AG20443 (cell line): ENCODE results near the gene CCT3.

Experiments
- DNase-seq: peaks from one replicate; pipeline ENCODE4 v3.0.0; 2012; ENCODE audit warnings: low spot score, mixed read lengths

CCT3 gene

DNA sequence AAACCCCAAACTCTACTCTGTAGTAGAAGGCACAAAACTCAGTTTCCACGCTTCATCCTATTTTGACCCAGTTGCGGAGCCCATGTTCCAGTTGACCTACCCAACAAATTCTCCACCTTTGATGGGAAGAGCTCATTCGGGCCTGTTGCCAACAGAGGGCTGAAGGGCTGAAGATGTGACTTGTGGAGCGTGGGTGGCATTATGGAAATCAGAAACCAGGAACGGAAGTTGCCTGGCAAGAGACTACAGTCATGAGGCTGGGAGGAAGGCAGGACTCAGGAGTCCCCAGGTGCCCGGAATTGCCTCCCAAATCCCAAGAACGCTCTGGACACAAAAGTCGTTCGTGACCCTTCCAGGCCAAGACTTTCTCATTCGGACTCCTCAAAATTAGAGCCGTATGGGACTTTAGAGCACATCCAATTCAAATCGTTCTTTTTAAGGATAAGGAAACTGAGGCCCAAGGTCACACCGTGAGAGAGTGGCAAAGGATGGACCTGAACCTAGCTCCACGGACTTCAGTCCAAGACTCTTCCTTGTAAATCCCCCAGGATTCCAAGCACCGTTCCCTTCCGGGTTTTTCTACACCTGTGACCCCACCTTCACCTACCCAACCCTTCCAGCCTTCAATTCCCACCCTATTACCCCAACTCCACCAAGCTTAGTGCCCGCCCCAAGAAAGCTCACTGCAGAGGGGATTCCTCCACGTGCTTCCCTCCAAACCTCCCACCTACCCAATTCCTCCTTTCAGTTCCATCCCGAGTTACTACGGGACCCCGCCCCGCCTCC, 56.2 kb downstream of the CCT3 start:
- no peak for DNase-seq

DNA sequence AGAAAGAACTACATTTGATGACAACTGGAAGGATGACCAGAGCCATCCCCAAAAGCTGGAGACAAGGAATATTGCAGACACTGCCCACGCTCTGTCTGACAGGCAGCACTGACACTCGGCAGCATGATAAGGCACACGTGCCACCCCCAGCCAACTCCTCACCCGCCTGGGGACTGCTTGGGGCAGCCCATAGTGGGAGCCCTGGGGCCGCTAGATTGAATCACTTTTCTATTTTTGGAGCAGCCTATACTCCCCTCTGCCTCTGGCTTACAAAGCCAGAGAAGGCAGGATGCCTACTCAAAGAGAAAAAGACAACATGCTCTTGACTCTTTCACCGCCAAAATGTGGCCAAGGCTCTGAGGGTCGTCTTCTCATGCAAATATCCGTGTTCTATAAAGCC, 56.8 kb downstream of the CCT3 start:
- DNase-seq, result peak; percentile 56

DNA sequence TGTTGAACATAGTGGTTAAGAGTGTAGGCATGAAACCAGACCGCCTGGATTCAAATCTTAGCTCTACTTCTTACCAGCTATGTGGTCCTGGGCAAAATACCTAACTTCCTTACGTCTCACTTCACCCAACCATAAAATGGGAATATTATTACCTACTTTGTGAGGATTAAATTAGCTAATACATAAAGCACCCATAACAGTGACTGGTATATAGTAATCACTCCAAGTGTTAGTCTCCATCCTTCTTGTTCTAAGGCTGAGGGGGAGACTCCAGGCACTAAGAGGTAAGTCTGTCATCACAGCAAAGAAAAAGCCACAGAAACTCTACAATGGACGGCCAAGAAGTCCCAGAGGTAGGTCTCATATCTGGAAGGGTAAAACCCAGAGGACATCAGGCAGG, 58.3 kb downstream of the CCT3 start:
- DNase-seq, result no peak

DNA sequence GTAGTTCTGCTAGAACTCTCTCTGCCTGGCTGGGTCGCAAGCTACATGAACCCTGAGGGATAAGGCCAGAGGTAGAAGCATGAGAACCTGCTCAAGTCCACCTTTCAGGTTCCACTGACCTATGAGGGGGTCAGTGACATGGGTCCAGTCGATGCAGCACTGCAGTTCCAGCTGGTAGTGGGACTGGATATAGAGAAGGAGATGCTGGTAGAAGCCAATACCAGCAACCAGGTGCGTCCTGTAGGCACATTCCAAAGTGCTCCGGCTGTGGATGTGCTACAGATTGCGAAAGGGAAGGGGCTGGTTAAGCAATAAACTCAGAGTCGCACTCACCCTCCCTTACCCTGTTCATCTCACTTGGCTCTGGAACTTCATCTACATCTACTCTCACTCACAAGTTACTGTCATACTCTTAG, 61.1 kb downstream of the CCT3 start:
- peak; percentile 24 for DNase-seq

DNA sequence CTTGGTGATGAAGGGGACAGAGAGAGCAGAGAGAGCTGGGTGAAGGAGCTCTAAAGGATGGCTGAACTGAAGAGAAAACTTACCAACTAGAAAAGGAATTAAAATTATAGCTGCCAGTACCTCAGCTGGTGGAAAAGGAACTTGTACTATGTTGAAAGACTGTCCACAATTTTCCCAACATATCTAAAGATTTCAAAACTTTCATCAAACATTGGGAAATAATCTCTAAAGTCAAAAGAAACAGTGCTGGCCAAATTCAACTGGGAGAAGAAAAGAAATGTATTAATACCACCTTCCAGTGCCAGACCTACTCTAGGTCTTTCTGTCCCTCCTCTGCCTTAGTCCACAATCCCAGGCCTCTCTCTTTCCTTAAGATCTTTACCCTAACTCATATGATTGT, 61.6 kb downstream of the CCT3 start:
- peak; percentile 20 for DNase-seq

DNA sequence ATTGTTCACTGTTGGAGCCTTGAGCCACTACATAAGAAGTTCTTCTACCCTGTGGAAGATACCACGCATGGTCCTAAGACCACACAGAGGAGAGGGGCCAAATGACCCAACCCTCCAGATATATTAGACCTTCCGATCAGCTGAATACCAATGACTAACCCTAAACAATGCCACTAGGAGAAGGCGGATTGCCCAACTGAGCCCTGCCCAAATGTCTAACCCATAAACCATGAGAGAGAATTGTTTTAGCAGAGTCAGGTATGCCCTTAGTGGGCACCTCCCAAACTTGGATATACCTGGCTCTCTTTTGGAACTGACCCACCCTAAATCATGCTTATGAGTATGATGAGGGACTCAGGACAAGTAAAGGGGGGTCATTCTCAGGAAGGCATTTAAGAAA, 67.8 kb downstream of the CCT3 start:
- no peak for DNase-seq

DNA sequence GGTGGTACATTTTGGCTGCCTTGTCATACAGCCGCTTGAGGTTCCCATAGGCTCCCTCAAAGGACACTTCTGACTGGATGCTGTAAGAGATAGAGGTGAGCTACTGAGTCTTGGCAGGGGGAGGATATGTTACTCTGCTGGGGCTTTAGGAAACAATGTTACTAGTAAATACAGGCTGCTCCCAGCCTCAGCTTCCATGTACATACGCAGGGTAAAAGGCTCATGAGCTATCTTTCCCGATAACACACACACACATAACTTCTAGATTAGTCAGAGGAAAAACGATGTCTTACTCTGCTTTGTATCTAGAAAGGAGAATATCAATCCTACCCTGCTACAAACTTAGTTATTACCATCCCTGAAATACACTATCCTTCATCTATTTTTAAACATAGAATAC, 69.8 kb downstream of the CCT3 start:
- no peak for DNase-seq

DNA sequence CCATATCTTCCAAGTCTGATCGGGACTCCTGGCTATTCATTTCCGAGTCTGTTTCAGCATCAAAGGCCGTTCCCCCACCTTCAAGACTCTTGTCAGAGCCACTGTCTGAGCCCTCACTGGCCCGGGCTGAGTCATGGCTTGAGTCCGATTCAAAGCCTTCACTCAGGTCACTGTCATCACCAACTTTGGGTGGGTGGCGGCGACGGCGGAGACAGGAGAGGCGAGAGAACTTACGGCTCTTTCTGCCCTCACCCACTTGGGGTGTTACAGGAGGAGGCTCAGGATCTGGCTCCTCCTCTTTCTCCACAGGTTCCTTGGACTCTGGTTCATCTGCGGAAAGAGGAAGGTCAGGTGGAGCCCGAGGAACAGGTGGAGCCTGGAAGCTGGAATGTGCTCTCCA, 72.0 kb downstream of the CCT3 start:
- DNase-seq, result no peak

DNA sequence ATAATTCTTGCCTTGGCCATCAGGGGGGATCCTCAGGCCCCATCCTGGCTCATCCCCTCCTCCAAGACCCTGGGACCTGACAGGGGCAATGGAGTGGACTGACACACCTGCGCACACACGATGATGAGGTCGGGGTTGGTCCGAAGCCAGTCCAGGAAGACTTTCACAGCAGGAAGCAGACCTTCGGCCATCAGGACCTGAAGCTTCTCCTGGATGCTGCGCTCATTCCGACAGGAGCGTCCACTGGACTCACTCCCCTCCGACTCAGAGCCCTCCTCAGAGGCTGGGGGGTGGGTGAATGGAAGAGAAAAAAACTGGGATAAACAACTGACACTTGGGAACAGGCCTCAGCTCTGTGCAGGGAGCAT, 74.8 kb downstream of the CCT3 start:
- no peak for DNase-seq

DNA sequence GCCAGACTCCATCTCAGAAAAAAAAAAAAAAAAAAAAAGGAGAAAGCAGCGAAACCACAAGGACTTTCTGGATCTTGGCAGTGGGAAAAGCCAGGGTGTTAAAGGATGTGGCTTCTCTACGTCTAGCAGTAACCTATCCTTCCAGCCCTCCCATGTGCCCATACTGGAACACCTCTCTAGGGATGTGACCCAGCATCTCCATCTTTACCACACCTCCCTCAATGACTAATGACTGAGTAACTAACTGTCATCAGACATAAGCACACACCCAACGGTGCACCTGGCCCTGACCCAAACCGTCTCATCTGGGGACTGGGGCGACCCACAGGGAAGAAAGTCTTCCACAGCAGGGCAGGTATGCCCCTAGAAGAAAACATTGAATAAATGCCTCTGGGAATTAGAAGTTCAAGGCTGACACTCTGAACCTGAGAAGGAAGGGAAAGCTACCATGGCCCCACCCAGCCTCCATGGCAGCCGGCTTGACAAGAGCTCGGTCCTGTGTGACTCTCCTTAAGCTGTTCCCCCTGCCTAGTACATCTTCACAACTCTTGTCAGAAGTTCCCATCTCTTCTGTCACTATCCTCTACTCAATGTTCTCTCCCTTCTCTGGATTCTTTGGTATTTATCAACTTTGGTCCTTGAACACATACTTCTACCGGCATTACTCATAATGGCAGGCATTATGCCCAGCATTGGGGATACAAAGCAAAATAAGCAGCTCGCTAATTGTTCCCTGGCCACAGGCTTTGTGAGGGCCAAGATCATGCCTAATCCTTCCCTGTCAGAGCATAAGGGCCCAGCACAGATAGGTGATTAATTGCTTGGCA, 75.4 kb downstream of the CCT3 start:
- peak; percentile 91 for DNase-seq

DNA sequence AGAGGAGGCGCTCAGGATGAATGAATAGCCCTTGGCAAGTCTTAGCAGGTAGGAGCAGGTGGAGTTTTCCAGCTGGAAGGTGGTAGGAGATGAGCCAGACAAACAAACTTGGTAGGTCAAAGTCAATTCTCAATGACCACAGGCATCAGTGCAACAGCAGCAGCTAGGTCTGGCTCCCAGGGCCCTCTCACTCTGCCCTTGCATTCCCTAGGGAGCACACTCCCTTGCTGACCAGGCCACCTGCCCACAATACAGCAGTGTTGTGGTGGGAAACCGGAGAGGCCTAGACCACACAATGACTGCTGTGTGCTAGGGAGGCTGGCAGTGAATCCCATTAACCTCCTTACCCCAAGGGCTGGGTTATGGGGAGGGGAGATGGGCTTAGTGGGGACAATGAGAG, 77.2 kb downstream of the CCT3 start:
- DNase-seq, result no peak

DNA sequence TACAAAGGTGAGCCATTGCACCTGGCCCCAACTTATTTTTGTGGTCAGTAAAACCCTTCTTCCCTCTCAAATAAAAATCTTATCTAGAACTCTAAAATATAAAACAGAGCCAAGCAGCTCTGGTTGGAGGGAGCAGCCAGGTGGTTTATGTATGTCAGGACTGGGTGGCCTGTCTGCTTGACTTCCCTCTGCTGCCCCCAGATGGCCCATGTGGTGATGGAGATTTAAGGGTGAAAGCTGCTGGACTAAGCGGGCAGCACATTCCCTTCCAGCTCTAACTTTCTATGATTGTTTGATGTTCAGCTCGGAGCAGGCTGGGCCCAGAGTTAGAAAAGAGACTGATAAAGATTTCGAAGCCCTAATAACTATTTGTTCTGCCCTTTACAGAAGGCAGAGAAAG, 78.3 kb downstream of the CCT3 start:
- no peak for DNase-seq
